ENCODE data around the gene OR6C65.
"Not testable (repeated sequence)": the region's sequence is repeated elsewhere in the genome, so short reads cannot be mapped to it uniquely, and the experiment has no call there.

Gene OR6C65

DNA sequence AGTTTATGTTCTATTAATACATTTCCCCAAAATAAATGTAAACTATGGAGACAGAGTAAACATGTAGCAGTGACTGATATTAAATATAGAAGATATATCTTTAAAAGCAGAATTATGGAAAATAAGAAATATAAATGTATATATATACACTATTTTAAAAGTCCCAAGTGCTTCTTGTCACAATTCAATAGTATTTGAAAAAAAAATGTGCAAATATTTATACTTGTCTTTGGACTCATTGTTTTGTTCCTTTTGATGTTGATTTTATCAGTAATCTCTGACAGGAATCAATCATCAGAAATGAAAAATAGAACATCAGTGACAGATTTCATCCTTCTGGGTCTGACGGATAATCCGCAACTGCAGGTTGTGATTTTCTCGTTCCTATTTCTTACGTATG is 25.6 kb downstream of the OR6C65 start, which contains the start of gene OR6C76:
Gene OR6C76, plus strand, starts transcription at position 301 of the 400 bp plus-strand sequence. Its CDS starts 0 bp downstream, at position 301.
- no peaks in the 10 kb centered on the region for H3K9me3 ChIP-seq (ENCODE audit: insufficient read depth, low read length)
- H3K4me1 ChIP-seq (ENCODE audit: low read length): no peaks in the 10 kb centered on the region
- no peaks in the 10 kb centered on the region for H4K20me1 ChIP-seq (ENCODE audit: insufficient read depth, low read length)
- H3K79me2 ChIP-seq (ENCODE audit: low read length): no peaks in the 10 kb centered on the region
- no peaks in the 10 kb centered on the region for H3K36me3 ChIP-seq (replicated peaks; ENCODE audit: low read depth, low read length)
- H3K27ac ChIP-seq (ENCODE audit: low read length): no peak within 1 kb of the TSS
- no peaks in the 10 kb centered on the region for H3K27me3 ChIP-seq (ENCODE audit: low read depth, low read length)
- H3K9ac ChIP-seq (ENCODE audit: low read length): no peak within 1 kb of the TSS
- H3K4me3 ChIP-seq (ENCODE audit: low read length): no peak within 1 kb of the TSS
- H3K4me2 ChIP-seq (ENCODE audit: low read length): no peak within 1 kb of the TSS
- H2AFZ ChIP-seq (ENCODE audit: low read depth, low read length): no peak within 1 kb of the TSS
- no peak for TF ChIP-seq EZH2phosphoT487 (IDR thresholded peaks at IDR 0.05; ENCODE audit: low read depth)
- TF ChIP-seq, protein P1, sequence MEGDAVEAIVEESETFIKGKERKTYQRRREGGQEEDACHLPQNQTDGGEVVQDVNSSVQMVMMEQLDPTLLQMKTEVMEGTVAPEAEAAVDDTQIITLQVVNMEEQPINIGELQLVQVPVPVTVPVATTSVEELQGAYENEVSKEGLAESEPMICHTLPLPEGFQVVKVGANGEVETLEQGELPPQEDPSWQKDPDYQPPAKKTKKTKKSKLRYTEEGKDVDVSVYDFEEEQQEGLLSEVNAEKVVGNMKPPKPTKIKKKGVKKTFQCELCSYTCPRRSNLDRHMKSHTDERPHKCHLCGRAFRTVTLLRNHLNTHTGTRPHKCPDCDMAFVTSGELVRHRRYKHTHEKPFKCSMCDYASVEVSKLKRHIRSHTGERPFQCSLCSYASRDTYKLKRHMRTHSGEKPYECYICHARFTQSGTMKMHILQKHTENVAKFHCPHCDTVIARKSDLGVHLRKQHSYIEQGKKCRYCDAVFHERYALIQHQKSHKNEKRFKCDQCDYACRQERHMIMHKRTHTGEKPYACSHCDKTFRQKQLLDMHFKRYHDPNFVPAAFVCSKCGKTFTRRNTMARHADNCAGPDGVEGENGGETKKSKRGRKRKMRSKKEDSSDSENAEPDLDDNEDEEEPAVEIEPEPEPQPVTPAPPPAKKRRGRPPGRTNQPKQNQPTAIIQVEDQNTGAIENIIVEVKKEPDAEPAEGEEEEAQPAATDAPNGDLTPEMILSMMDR (IDR thresholded peaks at IDR 0.05; ENCODE audit: low read depth, low read length): no peak

DNA sequence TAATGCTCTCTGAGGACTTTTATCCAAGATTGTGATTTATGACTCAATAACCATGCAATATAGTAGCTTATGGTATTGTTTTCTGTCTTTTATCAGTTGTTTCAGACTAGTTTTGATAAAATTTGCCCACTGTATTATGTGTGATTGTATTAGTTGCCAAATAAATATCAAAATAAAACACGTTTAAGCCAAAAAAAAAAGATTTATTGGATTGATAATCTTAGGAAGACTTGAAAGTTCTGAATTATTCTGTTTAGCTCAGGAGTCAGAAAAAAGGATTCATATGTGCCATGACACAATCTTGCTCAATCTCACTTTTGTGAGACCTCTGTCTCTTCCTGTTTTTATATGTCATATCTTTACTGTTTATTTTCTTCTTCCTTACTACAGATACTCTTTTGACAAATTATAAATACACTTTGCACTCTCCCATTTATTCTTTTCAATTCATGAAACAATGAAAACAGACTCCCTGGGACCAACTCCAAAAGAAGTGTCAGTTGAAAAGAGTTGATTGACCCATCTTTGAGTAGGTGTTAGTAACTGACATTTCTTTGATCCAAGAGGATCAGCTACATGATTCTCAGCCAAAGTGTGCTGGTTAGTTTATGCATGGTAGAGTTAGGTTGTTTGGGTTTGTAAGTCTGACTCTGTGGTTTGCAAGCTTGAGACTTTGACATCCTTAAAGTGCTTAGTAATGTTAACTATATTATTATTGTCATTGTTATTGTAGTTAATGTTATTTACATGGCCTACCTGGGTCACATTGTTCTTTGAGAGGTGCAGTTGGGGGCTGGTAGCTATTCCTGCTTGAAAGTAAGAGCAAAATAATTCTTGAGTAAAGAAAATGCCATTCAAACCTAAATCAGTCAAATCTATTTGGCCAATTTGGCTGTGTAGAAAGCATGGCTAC is 28.3 kb downstream of the OR6C65 start:
- H3K79me2 ChIP-seq (ENCODE audit: low read length): no peaks in the 10 kb centered on the region
- no peaks in the 10 kb centered on the region for H3K36me3 ChIP-seq (replicated peaks; ENCODE audit: low read depth, low read length)
- no peaks in the 10 kb centered on the region for H4K20me1 ChIP-seq (ENCODE audit: insufficient read depth, low read length)
- H3K4me1 ChIP-seq (ENCODE audit: low read length): no peaks in the 10 kb centered on the region
- no peaks in the 10 kb centered on the region for H3K9me3 ChIP-seq (ENCODE audit: insufficient read depth, low read length)
- H3K9ac ChIP-seq (ENCODE audit: low read length): no peak overlapping the region
- no peak overlapping the region for H3K27ac ChIP-seq (ENCODE audit: low read length)
- H3K4me2 ChIP-seq (ENCODE audit: low read length): no peak overlapping the region
- no peak overlapping the region for H2AFZ ChIP-seq (ENCODE audit: low read depth, low read length)
- no peak overlapping the region for H3K4me3 ChIP-seq (ENCODE audit: low read length)
- TF ChIP-seq, protein P1 (IDR thresholded peaks at IDR 0.05; ENCODE audit: low read depth, low read length): no peak
- no peak for TF ChIP-seq EZH2phosphoT487 (IDR thresholded peaks at IDR 0.05; ENCODE audit: low read depth)
- no peaks in the 10 kb centered on the region for H3K27me3 ChIP-seq (ENCODE audit: low read depth, low read length)

DNA sequence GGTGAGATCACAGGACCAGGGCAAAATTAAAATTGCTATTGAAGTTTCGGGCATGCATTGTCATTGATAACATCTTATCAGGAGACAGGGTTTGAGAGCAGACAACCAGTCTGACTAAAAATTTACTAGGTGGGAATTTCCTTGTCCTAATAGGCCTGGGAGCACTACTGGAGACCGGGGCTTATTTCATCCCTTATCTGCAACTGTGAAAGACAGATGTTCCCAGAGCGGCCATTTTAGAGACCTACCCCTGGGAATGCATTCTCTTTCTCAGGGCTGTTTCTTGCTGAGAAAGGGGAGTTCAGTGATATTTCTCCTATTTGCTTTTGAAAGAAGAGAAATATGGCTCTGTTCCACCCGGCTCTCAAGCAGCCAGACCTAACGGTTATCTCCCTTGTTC is 40.9 kb downstream of the OR6C65 start:
- not testable (repeated sequence) for H3K27ac ChIP-seq (ENCODE audit: low read length); H3K36me3 ChIP-seq (replicated peaks; ENCODE audit: low read depth, low read length); H3K9ac ChIP-seq (ENCODE audit: low read length); H3K27me3 ChIP-seq (ENCODE audit: low read depth, low read length); H3K79me2 ChIP-seq (ENCODE audit: low read length); H3K9me3 ChIP-seq (ENCODE audit: insufficient read depth, low read length); H3K4me3 ChIP-seq (ENCODE audit: low read length); H4K20me1 ChIP-seq (ENCODE audit: insufficient read depth, low read length); H3K4me2 ChIP-seq (ENCODE audit: low read length); H2AFZ ChIP-seq (ENCODE audit: low read depth, low read length); H3K4me1 ChIP-seq (ENCODE audit: low read length)

DNA sequence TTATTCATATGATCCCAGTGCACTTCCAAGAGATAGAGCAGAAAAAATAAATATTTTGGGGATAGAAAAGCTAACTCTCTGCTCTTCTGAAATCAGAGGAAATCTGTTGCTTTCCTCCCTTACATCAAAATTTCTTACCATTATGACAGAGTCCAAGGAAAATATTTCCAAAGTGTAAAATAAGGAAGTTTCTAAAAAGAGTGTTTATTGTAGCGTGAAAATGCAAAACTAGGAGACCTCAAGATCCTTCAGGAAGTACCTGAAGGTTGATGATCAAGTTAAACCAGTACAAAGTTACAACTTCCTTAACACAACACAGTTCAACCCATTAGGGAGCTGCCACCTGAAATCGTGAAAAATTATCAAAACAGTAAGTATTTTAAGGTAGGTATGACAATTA is 43.4 kb downstream of the OR6C65 start, which contains the start of gene OR6C2:
Gene OR6C2, plus strand, starts transcription at position 301 of the 400 bp plus-strand sequence. CDS start 8,138 bp downstream, outside the sequence.
- no peak within 1 kb of the TSS for H3K4me3 ChIP-seq (ENCODE audit: low read length)
- no peaks in the 10 kb centered on the region for H4K20me1 ChIP-seq (ENCODE audit: insufficient read depth, low read length)
- no peaks in the 10 kb centered on the region for H3K4me1 ChIP-seq (ENCODE audit: low read length)
- no peaks in the 10 kb centered on the region for H3K36me3 ChIP-seq (replicated peaks; ENCODE audit: low read depth, low read length)
- H3K4me2 ChIP-seq (ENCODE audit: low read length): no peak within 1 kb of the TSS
- H3K9me3 ChIP-seq (ENCODE audit: insufficient read depth, low read length): no peaks in the 10 kb centered on the region
- TF ChIP-seq, protein P1 (IDR thresholded peaks at IDR 0.05; ENCODE audit: low read depth, low read length): no peak
- TF ChIP-seq EZH2phosphoT487 (IDR thresholded peaks at IDR 0.05; ENCODE audit: low read depth): no peak
- H3K27me3 ChIP-seq (ENCODE audit: low read depth, low read length): no peaks in the 10 kb centered on the region
- H2AFZ ChIP-seq (ENCODE audit: low read depth, low read length): no peak within 1 kb of the TSS
- no peaks in the 10 kb centered on the region for H3K79me2 ChIP-seq (ENCODE audit: low read length)
- H3K27ac ChIP-seq (ENCODE audit: low read length): no peak within 1 kb of the TSS
- no peak within 1 kb of the TSS for H3K9ac ChIP-seq (ENCODE audit: low read length)

Measured in OCI-LY3 (cell line).